Activated T-cell treated with anti-CD3 and anti-CD28 coated beads, Interleukin-2, amount 50 U/mL, for 48 hours (primary cell): ENCODE results near the gene WDR20.
"Not testable (repeated sequence)": the region's sequence is repeated elsewhere in the genome, so short reads cannot be mapped to it uniquely, and the experiment has no call there.

Experiments used
- DNase-seq, 2 experiments: peaks; one replicate each; pipeline ENCODE4 v3.0.0-alpha.2; 2020

WDR20 gene

DNA sequence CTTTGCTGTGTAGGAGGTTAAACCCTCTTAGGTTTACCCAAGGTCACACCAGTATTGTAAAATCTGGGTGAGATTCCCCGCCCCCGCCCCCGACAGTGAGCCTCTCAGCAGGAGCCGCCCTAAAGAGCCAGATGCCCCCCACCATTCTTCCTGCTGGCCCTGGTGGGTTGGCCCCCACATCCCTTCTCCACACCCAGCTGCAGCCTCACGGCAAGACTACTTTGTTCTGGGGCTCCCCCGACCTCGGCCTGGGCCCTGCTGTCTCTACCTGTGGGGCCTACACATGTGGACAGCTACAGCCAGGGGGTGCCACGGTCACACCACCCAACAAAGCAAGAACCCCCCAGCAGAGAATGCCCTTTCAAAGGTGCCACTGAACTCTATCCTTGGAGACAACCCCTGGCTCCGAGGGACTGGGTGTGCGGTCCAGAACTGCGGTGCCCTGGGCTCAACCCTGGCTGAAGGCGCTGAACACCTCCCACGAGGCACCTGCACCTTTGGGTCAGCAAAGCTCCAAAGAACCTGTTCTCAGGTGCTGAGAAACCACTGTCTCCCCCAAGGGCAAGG is 82.4 kb downstream of the WDR20 start:
- DNase-seq, result no peak

DNA sequence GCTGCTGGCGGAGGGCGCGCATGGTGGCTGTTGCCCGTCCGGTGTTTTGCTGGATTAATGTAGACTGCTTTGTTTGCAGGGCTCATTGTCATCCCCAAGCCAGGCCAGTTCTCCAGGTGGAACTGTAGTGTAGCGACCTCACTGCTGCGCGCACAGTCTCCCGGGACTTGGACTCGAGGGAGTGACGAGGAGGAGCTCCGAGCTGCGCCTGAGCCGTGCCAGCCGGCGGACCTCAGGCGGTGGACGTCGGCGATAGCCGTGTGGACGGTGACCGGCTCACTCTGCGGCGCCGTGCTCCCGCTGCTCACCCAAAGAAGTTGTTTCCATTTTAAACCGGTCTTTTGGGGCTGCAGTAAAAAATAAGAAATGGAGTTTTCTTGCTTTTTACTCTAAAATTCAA is 83.1 kb downstream of the WDR20 start:
- no peak for DNase-seq

DNA sequence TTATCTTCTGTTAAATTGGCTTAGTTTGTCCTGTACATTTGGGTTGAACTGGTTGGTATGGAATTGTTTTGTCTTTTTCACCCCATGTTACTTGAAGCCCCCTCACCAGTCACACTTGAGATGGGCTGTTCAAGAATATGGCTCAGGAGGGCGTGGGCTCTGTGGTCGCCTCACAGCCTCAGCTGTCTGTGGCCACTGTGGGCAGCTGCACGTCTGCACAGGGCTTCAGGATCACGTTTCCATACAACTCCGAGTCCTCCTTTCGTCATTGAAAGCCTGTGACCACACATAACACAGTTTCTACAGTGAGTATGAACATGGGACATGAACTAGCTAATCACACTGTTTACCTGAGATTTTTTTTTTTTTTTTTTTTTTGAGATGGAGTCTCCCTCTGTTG is 84.0 kb downstream of the WDR20 start:
- no peak for DNase-seq

DNA sequence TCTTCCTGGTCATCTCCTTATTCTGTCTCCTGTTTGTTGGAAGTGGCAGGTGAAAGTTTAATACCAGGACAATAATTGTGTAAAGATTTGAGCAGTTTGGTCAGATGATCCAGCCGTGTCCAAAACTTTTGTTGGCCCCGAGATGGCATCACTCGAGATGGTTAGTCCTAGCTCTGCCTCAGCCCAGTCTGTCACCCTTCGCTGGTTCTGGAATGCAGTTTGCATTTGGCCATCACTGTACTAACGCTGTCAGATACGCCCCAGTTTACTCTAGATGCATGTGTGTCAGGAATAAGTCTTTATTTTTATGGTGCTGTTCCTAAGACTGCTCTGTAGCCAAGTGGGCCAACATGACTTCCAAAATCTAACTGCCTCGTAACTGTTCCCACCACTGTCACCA is 85.7 kb downstream of the WDR20 start:
- no peak for DNase-seq

DNA sequence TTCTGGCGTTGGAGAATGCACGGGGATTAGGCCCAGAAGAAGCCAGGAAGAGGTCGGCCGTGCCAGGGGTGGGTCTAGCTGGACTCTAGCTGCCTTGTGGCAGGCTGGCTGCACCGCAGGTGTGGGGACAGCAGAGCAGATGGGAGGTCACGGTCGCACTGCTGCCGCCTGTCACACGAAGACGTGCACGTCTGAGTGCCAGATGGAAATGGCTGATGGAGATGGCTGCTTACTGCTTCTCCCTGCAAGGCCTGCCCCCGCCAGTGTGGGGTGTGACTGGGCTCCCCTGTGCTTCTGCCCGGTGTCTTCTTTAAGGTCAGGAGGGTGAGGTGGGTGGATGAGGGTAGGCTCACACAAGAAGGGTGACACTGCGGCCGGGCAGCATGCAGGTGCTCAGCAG is 86.2 kb downstream of the WDR20 start:
- no peak for DNase-seq

DNA sequence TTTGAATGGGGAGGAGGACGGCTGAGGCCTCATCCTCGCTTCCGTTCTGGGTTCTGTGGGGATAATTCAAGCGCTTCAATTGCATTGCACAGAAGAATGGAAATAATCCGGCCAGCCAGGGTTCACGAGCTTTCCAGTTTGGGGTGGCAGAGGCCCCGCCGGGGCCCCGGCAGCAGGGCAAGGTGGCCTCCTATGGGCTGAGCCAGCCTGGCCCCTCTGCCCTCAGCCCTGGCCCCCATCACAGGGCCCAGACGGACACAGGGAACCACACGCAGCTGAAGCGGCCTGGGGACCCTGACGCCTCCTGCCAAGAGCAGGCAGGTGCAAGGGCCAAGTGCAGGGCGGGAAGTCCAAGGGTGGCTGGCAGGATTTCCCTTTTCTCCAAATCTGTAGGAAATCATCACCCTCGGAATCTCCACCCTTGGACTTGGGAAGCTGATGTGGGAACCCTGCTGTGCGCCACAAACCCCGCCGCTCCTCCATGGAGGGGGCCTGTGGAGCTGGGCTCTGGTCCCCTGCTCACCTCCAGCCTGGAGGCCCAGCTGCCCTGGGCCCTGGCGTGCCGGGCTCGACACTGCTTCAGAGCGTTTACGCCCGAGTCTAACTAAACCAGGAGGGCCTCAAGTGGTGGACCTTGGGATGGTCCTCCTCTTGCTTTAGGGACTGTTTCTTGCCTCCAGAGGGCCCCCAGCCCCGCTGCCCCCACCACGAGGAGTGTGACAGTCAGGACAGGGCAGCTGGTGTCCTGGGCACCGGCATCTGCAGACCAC is 86.8 kb downstream of the WDR20 start:
- DNase-seq, result no peak

DNA sequence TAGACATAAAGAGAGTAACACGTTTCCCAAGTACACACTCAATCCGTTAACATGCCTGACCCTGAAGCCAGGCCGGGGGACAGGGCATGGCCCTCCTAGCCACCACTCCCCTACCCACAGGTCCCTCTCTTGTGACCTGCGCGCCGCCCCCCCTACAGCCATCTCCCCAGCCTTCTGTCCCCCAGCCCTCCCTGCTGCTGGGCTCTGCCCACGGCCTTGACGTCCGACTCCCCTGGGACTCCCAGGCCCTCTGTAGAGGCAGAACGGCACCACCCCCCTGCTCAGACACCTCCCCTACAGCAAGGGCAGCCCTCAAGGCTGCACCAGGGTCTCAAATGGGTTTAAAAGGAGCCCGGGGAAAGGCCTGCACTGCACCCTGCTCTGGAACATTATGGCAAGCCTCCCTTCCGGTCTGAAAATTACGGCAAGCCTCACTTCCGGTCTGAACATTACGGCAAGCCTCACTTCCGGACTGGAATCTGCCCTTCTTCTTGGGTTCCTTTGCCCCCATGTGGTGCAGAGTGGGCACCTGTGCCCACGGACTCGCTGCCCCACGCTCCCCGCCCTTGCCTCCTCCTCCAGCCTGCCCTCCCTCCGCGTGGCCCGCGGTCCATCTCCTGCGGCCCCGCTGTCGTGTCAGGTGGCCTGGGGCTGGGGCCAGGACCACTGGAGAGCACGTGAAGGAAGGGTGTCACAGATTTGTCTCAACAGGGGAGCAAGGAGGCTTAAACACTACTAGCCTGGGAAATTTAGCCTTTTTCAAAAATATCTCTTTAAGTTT is 87.7 kb downstream of the WDR20 start:
- DNase-seq, result no peak

DNA sequence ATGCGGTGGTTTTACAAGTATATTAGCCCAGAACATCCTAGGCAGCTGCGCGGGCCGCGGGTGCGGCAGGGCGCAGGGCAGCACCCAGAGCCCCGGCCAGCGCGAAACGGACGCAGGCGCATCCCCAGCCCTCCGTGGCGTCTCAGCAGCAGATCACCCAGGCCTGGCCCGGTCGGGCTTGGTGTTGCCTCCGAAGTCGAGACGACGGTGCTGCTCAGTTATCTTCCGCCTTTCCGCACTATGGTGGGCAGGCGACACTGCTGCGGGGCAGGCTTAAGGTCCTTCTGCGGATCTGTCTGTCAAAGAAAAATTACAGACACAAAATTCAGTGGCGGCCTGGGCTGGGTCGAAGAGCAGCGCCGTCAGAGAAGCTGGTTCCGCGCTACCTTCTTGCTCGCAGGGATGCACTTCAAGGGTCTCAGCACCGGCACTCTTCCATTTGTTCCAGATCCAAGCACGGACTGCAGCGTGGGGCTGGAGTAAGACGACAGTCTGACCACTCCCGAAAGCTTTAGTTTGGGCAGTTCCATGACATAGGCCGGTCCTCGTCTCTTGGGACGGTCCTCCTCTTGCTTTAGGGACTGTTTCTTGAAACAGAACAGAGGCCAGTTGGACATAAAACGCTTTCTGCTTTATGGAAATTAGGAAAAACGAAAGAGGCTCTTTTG is 89.5 kb downstream of the WDR20 start:
- no peak for DNase-seq

DNA sequence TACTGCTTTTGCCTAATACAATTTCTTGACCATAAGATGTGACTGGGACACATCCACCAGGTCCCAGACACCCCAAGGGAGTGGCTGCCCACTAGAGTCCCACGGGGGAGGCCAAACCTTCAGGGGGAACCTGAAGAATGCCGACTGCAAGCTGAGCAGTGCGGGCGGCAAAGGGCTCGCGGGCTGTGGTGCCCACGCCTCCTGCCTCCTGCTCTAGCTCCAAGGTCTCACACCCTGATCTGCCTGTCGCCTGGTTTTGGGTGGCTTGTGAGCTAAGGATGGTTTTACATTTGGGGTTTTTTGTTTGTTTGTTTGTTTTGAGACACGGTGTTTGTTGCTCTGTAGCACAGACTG is 90.0 kb downstream of the WDR20 start:
- DNase-seq, result no peak

DNA sequence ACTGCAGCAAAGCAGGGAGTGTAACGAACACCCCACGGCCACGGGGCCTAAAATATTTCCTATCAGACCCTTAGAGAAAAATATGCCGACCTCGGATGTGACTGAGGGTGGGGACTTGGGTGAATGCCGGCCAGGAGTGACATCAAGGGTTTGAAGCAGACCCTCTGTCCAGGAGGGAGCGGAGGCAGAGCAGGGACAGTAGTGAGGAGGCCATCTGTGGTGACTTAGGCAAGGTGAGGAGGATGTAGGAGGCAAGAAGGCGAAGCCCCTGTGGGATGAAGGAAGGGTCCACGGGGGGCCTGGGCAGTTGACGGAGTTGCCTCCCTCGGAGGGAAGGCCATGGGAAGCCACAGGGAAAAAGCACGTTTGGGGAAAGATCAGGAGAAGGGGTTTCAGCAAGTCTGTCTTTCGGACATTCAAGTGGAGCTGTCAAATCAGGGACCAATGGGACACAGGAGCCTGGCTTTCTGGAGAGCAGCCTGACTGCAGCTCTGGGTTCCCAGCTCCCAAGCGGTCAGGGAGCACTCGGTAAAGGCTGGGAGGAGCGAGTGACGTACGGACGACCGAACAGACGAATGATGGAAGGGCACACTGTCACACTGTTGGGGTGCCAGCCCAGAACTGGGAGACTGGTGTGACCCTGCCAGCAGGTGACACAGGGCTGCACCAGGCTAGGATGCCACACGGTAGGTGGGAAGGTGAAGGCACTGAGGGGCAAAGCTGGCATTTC is 90.9 kb downstream of the WDR20 start:
- no peak for DNase-seq

DNA sequence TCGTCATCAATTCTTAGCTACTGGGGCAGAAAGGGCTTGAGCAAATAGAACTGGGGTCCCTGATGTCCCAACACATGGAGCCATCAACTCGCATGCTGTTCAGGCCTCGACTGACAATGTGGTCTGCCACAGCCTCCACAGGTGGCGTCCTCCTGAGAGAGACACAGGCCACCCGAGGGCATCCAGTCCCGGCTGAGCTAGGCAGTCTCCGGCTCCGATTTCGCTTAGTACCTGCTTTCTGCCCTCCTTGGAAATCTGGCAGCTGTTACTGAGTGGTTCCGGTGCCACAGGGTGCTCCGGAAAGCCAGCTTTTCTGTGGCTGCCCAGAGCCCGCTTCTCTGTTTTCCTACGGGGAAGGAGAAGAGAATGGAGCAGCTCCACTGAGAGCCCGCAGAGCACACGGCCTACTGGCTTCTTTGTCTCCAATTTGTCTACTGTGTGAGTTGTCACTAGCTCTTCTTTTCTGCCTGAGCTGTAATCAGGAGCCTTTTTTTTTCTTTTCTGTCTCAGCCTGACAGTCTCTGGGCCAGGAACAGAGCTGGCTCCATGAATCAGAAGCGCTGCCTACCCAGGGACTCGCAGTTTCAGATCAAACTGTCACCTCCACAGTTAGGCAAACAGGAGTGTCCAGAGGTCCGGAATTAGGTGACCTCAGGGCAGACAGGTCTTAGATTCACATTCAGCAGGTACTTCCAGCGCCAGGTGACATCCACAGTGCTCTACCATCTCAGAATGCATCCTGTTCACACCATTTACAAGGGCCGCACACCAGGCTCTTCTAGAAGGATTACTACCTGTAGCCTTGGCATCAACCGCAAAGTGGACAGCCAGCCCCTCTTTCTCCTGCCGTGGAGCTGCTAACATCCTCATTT is 92.0 kb downstream of the WDR20 start:
- no peak for DNase-seq

DNA sequence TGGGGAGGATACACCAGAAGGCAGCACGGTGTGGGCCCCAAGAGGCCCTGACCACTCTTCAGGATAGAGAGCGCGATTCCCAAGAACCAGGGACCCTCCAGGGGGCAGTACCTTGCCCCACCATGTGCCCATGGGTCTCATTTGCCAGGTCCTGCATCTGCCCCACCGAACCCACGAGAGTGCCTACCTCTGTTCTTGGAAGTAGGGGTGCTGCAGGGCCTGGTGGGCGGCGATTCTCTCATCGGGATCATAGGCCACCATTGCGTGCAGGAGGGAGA is 92.6 kb downstream of the WDR20 start:
- DNase-seq, result no peak

DNA sequence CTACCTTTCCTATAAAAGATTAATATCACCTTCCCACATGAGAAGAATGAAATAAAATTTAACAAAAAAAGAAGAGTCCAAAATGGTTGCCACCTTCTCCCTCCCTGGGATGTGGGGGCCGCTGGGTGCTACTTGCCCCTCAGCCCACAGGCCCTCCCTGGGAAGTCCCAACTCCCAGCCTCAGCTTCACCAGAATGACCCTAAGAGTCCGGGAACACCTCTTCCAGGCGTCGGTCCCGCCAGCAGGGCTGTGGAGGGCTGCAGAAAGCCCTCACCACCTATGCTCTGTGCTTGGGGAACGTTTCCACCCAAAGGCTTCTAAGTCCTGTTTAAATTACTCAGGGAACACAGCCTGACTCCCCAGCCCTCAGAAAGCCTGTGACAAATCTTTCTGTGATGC is 93.4 kb downstream of the WDR20 start:
- DNase-seq, result no peak

DNA sequence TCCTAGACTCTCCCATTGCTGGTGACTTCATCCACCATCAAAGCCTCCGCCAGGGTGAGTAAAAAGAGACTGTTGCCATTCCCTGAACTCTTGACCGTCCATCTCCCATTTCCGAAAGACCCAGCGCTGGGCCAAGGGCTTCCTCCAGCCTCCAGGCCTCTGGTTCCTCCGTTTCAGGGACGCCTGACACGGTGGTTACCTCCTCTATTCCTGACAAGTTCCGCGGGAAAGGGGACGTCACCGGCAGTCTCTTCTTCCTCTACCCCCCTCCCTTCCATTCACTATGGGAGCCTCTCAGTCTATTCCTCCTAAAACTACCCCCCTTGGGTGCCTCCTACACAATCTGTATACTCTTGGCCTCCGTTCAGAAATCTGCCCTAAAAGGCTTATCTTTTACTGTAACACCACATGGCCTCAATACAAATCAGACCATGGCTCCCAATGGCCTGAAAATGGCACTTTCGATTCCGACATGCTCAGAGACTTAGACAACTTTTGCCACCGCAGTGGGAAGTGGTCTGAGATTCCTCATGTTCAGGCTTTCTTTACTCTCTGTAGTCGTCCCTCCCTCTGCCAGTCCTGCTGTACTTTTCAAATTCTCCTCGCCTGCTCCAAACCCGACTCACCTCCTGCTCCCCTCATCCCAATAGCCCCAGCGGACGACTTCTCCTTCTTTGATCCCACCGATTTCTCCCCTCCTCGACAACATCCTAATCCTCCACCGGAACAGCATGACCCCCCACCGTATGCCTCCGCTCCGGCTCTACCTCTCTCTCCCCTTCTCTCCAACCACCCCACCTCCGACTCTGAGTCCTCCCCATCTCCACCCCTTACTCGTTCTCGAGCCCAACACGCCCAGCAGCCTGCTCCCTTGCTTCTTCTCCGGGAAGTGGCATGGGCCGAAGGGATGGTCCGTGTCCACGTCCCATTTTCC is 94.9 kb downstream of the WDR20 start:
- no peak for DNase-seq

DNA sequence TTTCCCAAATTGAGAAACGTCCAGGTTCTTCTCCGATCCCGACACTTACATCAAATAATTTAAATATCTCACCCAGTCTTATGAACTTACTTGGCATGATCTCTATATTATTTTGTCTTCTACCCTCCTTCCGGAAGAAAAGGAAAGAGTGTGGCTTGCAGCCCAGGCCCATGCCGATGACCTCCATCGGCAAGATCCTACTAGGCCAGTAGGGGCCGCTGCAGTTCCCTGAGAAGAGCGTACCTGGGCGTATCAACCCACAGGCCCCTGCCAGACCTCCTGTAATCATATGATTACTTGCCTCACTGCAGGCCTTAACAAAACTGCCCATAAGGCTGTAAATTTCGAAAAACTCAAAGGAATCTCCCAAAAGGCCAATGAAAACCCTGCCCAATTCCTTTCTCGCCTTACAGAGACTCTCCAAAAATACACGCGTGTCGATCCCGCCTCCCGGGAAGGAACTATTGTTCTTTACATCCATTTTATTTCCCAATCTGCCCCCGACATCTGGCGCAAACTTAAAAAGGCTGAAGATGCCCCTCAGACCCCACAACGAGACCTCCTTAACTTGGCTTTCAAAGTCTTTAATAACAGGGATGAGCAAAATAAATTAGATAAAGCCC is 95.7 kb downstream of the WDR20 start:
- peak; percentile 88 for DNase-seq

DNA sequence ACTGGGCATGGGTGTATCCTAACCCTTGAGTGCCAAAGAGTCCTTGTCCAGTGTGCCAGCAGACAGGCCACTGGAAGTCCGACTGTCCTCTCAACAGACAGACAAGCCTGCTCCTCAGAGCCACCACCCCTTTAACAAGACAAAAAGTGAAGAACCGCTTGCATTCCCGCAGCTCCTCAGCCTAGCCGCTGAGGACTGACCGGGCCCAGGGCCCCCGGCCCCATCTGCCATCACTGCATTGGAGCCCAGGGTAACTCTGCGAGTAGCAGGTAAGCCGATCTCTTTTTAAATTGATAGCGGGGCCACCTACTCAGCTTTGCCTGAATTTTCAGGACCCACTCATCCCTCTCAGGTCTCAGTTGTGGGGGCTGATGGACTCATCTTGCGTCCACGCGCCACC is 96.3 kb downstream of the WDR20 start:
- DNase-seq, result no peak

DNA sequence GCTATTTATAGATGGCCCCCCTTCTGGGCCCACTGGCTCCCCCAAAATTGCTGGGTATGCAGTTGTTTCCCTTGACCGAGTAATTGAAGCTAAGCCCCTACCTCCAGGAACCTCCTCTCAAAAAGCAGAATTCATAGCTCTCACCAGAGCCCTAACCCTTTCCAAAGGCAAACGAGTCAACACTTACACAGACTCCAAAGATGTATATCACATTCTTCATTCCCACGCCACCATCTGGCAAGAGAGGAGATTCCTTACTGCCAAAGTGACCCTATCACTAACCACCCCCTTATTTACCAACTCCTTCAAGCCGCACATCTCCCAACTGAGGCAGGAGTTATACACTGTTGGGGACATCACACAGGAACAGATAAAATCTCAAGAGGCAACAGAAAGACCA is 98.4 kb downstream of the WDR20 start:
- DNase-seq, result no peak

DNA sequence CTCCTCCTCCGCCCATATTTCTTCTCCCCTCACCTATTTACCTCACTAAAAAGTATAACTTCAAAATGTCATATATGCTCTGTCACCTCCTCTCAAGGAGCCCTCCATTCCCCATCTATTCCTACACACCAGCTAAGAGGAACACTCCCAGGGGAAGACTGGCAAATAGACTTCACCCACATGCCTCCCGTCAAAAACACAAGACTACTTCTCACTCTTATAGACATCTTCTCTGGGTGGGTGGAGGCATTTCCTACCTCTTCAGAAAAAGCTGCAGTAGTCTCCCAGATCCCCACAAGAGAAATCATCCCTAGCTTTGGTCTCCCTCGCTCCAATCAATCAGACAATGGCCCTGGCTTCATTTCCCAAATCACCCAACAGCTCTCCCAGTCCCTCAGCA is 99.1 kb downstream of the WDR20 start:
- no peak for DNase-seq

DNA sequence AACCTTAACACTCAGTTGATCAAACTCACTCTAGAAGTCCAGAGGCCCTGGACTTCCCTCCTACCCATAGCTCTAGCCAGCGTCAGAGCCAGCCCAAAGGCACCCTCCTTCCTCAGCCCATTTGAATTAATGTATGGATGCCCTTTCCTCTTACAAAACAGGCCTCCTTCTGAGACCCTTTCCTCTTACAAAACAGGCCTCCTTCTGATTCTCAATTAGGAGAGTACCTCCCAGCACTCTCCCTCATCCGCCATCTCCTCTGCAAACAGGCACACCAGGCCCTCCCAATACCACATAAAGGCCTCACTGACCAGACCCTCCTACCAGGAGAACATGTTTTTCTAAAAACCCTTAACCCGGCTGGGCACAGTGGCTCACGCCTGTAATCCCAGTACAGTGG is 99.5 kb downstream of the WDR20 start:
- DNase-seq, result no peak

DNA sequence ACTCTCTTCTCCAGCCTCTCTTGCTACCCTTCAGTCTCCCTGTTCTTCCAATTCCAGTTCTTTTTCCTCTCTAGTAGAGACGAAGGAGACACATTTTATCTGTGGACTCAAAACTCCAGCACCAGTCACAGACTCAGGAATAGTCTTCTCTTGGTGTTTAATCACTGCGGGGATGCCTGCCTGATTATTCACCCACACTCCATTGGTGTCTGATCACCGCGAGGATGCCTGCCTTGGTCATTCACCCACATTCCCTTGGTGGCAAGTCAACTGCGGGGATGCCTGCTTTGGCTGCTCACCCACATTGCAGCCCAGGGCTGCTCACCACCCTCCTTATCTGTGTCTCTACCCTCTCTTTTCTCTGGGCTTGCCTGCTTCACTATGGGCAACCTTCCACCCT is 100.8 kb downstream of the WDR20 start:
- not testable (repeated sequence) for DNase-seq

DNA sequence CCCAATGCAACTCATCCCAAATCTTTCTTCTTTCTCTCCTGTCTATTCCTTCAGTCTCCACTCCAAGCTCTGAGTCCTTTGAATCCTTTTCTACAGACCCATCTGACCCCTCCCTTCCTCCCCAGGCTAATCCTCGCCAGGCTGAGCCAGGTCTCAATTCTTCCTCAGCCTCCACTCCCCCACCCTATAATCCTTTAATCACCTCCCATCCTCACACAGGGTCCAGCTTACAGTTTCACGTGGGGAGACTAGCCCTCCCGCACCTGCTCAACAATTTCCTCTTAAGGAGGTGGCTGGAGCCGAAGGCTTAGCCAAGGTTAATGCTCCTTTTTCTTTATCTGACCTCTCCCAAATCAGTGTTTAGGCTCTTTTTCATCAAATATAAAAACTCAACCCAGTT is 101.5 kb downstream of the WDR20 start:
- no peak for DNase-seq
